ENCODE measurements around the gene GRIK5.

The GRIK5 gene

DNA sequence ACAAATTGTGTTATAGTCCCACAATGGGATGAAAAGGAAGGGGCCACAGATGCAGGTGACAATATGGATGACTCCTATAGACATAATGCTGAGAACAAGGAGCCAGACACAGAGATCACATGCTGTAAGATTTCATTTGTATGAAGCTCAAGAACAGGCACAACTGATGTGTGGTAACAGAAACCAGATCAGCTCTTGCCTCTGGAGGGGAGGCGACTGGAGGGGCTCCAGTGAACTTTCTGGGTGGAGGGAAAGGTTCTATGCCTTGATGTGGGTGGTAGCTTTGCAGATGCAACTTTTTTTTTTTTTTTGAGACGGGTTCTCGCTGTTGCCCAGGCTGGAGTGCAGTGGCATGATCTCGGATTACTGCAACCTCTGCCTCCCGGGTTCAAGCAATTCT is 104.9 kb downstream of the GRIK5 start:
- no peak overlapping the region for H3K9ac ChIP-seq (ENCODE audit: insufficient read length)
- peak overlapping the region; percentile 25; the same call in 1 of the 2 replicates for H3K27ac ChIP-seq
- DNase-seq (ENCODE audit: low read depth, low spot score) = no peak

GRCh38 chr19:41960973-41961372 is 109.0 kb downstream of the GRIK5 start:
- no peak for TF ChIP-seq POLR2AphosphoS5 (IDR thresholded peaks at IDR 0.05; ENCODE audit: borderline replicate concordance, low read depth, low read length)
- TF ChIP-seq EZH2 (IDR thresholded peaks at IDR 0.05) = no peak
- no peak for TF ChIP-seq FOXP2 (optimal IDR thresholded peaks at IDR 0.05; ENCODE audit: control extremely low read depth, extremely low read length, insufficient read depth)
- DNase-seq (ENCODE audit: low read depth, low spot score) = no peak

More for the DNA sequence above, 104.9 kb downstream of the GRIK5 start:
- Histone ChIP-seq H3K36me3 (ENCODE audit: insufficient read depth, low read length) (no peaks in the 10 kb centered on the region), H3K9me3 (ENCODE audit: low read depth, low read length) (no peaks in the 10 kb centered on the region), H3K4me3 (no peak overlapping the region)
- no peak for TF ChIP-seq FOXP2 (optimal IDR thresholded peaks at IDR 0.05; ENCODE audit: control extremely low read depth, extremely low read length, insufficient read depth)
- no peak for TF ChIP-seq EZH2 (IDR thresholded peaks at IDR 0.05)
- no peak for TF ChIP-seq POLR2AphosphoS5 (IDR thresholded peaks at IDR 0.05; ENCODE audit: borderline replicate concordance, low read depth, low read length)

GRCh38 chr19:41959056-41960053 is 110.7 kb downstream of the GRIK5 start, which contains the start of gene RABAC1:
TSS of gene RABAC1 (minus strand) at chr19:41959321. CDS start at chr19:41959292, 29 bp downstream.
- no peaks in the 10 kb centered on the region; the same call in 1 of the 2 replicates for H3K36me3 ChIP-seq (ENCODE audit: insufficient read depth, low read length)
- H3K4me3 ChIP-seq = peak within 1 kb of the TSS; percentile 91
- H3K9me3 ChIP-seq (ENCODE audit: low read depth, low read length) = no peaks in the 10 kb centered on the region
- peak within 1 kb of the TSS; percentile 73 for H3K9ac ChIP-seq (ENCODE audit: insufficient read length)
- peak within 1 kb of the TSS; percentile 71; the same call in 1 of the 2 replicates for H3K27ac ChIP-seq
- peak; percentile 52 for DNase-seq (ENCODE audit: low read depth, low spot score)
- TF ChIP-seq EZH2 (IDR thresholded peaks at IDR 0.05) (no peak), FOXP2 (optimal IDR thresholded peaks at IDR 0.05; ENCODE audit: control extremely low read depth, extremely low read length, insufficient read depth) (peak; percentile 28), POLR2AphosphoS5 (IDR thresholded peaks at IDR 0.05; ENCODE audit: borderline replicate concordance, low read depth, low read length) (peak; percentile 32)

More at GRCh38 chr19:41960973-41961372, 109.0 kb downstream of the GRIK5 start:
- no peak overlapping the region for H3K9ac ChIP-seq (ENCODE audit: insufficient read length)
- no peak overlapping the region for H3K4me3 ChIP-seq
- no peaks in the 10 kb centered on the region; the same call in 1 of the 2 replicates for H3K36me3 ChIP-seq (ENCODE audit: insufficient read depth, low read length)
- H3K9me3 ChIP-seq (ENCODE audit: low read depth, low read length) = no peaks in the 10 kb centered on the region
- H3K27ac ChIP-seq = no peak overlapping the region; the same call in 1 of the 2 replicates

DNA sequence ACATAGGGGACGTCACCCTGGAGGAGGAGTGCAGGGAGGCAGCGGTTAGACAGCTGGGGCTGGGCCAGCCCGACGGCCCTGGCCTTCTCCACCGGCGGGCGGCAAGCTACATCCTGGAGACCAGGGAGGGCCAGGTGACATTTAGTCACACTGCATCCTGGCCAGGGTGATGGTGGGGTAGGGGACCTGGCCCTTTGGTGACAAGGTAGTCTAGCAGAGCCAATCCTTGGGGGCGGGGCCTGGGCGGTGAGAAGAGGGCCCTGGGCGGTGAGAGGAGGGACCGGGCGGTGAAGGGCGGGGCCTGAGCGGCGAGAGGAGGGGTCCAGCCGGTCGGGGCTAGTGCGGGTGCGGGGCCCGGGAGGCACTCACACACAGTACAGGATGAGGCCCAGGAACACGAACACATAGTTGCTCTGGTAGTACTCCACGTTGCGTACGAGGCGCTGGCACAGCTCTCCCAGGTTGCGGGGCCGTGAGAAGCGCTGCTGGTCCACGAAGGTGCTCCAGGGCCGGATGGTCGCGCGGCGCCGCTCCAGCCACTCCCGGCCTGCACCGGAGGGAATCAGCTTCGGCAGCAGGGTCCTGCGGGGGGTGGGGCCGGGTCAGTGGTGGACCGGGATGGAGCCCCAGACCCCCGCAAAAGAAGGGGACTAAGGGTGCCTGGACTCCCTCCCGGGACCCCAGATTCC is 111.5 kb downstream of the GRIK5 start:
- Histone ChIP-seq H3K27ac (peak overlapping the region; percentile 35; the same call in 1 of the 2 replicates), H3K9ac (ENCODE audit: insufficient read length) (peak overlapping the region; percentile 73), H3K9me3 (ENCODE audit: low read depth, low read length) (no peaks in the 10 kb centered on the region), H3K36me3 (ENCODE audit: insufficient read depth, low read length) (no peaks in the 10 kb centered on the region; the same call in 1 of the 2 replicates), H3K4me3 (peak overlapping the region; percentile 91)
- DNase-seq (ENCODE audit: low read depth, low spot score) = no peak
- TF ChIP-seq FOXP2 (optimal IDR thresholded peaks at IDR 0.05; ENCODE audit: control extremely low read depth, extremely low read length, insufficient read depth) (no peak), EZH2 (IDR thresholded peaks at IDR 0.05) (no peak), POLR2AphosphoS5 (IDR thresholded peaks at IDR 0.05; ENCODE audit: borderline replicate concordance, low read depth, low read length) (peak; percentile 64; the same call in 1 of the 2 replicates)

- Histone ChIP-seq H3K9me3 (ENCODE audit: low read depth, low read length) (no peaks in the 10 kb centered on the region), H3K27ac (peak overlapping the region; percentile 42; the same call in 1 of the 2 replicates), H3K4me3 (peak overlapping the region; percentile 91), H3K36me3 (ENCODE audit: insufficient read depth, low read length) (no peaks in the 10 kb centered on the region; the same call in 1 of the 2 replicates), H3K9ac (ENCODE audit: insufficient read length) (peak overlapping the region; percentile 37)
- TF ChIP-seq FOXP2 (optimal IDR thresholded peaks at IDR 0.05; ENCODE audit: control extremely low read depth, extremely low read length, insufficient read depth) = no peak
- TF ChIP-seq EZH2 (IDR thresholded peaks at IDR 0.05) = no peak
- no peak for TF ChIP-seq POLR2AphosphoS5 (IDR thresholded peaks at IDR 0.05; ENCODE audit: borderline replicate concordance, low read depth, low read length)
- DNase-seq (ENCODE audit: low read depth, low spot score) = no peak
Observed at GRCh38 chr19:41957838-41958366, 112.1 kb downstream of the GRIK5 start.

DNA sequence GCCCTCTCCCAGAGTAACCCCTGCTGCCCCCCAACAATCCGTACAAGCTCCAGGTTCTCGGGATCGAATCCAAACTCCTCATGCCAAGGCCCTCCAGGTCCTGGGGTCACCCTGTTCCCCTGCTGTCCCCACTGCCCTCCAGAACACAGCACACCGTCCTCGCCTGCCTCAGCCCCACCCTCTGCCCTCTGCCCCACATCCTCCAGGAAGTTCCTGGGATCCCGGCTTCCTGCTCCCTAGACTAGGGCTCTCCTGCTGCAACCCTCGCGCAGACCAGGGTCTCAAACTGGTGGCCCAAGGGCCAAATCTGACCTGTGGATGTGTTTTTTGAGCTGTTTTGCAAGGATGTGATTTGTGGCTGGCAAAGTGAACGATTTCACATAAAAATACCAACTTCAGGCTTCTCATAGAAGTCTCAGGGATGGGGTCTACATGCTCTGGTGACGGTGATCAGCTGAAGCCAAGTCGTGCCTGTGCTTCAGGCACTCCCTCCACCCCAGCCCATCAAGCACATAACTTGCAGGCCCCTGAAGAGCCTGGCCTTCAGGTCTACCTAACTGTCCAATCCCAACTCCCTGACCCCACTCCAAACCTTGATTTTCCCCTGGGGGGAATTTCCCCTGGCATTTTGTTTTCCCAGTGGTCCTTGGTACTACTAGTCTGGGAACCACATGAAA is 112.7 kb downstream of the GRIK5 start:
- H3K4me3 ChIP-seq = peak overlapping the region; percentile 91; the same call in 1 of the 2 replicates
- peak overlapping the region; percentile 37 for H3K9ac ChIP-seq (ENCODE audit: insufficient read length)
- H3K9me3 ChIP-seq (ENCODE audit: low read depth, low read length) = no peaks in the 10 kb centered on the region
- peak overlapping the region; percentile 42; the same call in 1 of the 2 replicates for H3K27ac ChIP-seq
- TF ChIP-seq EZH2 (IDR thresholded peaks at IDR 0.05) (no peak), POLR2AphosphoS5 (IDR thresholded peaks at IDR 0.05; ENCODE audit: borderline replicate concordance, low read depth, low read length) (no peak), FOXP2 (optimal IDR thresholded peaks at IDR 0.05; ENCODE audit: control extremely low read depth, extremely low read length, insufficient read depth) (no peak)
- H3K36me3 ChIP-seq (ENCODE audit: insufficient read depth, low read length) = no peaks in the 10 kb centered on the region; the same call in 1 of the 2 replicates
- no peak for DNase-seq (ENCODE audit: low read depth, low spot score)

DNA sequence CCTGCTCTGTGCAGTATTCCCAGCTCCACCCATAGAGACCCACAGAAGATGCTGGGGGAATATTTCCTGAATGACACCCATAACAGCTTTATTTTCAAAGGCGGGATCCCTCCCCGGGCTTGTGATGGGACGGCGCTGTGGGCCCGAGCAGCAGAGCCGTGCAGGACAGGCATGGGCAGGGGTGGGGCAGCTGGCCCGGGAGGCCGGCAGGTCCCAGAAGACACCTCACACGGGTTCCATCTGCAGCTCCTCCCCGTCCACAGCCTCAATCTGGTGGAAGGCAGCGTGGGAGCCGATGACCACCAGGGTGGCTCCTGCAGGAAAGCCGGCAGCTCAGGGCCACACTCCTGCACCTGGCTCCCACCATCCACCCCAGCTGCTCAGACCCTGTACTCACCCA is 113.4 kb downstream of the GRIK5 start:
- Histone ChIP-seq H3K4me3 (no peak overlapping the region), H3K36me3 (ENCODE audit: insufficient read depth, low read length) (no peaks in the 10 kb centered on the region; the same call in 1 of the 2 replicates), H3K9ac (ENCODE audit: insufficient read length) (no peak overlapping the region), H3K9me3 (ENCODE audit: low read depth, low read length) (no peaks in the 10 kb centered on the region), H3K27ac (no peak overlapping the region)
- TF ChIP-seq FOXP2 (optimal IDR thresholded peaks at IDR 0.05; ENCODE audit: control extremely low read depth, extremely low read length, insufficient read depth) = no peak
- no peak for DNase-seq (ENCODE audit: low read depth, low spot score)
